Activated T-cell treated with anti-CD3 and anti-CD28 coated beads, Interleukin-2, amount 50 U/mL, for 72 hours (primary cell): Measurements from ENCODE around the gene ADCY10. TPM values are rescaled to one million over a fixed set of nuclear protein-coding genes. Genes with fewer than 3 reads are reported as not detected.
"Not testable (repeated sequence)": the region's sequence is repeated elsewhere in the genome, so short reads cannot be mapped to it uniquely, and the experiment has no call there.

Source experiments
- ATAC-seq, 2 donors: fragments of 150-1000 bp; cut with Tn5 transposase; replicated peaks in 1 of 2; 2 replicates each; pipeline ENCODE4 v1.10.0; 2021; ENCODE audit warnings: moderate library complexity in 2 of 2, mild to moderate bottlenecking in 1 of 2
- DNase-seq, 2 donors: peaks; one replicate each; pipeline ENCODE4 v3.0.0; 2021 to 2022; ENCODE audit warnings: mixed read lengths in 1 of 2
- H3K27ac Mint-ChIP-seq: one replicate; pipeline ENCODE4 v1.8.0; 2022; ENCODE audit warnings: mild to moderate bottlenecking, moderate library complexity, mixed read lengths
- H3K27me3 Mint-ChIP-seq: one replicate; pipeline ENCODE4 v1.8.0; 2022; ENCODE audit warnings: low read depth, mixed read lengths
- H3K36me3 Mint-ChIP-seq, 2 donors: one replicate each; pipeline ENCODE4 v1.8.0; 2022; ENCODE audit warnings: mixed read lengths in 2 of 2, mild to moderate bottlenecking in 1 of 2; ENCODE audit not compliant: insufficient read depth in 2 of 2
- H3K4me1 Mint-ChIP-seq: one replicate; pipeline ENCODE4 v1.8.0; 2022; ENCODE audit warnings: low read depth, mixed read lengths
- H3K4me3 Mint-ChIP-seq, 2 donors: one replicate each; pipeline ENCODE4 v1.8.0; 2022; ENCODE audit warnings: mild to moderate bottlenecking in 2 of 2, mixed read lengths in 2 of 2, moderate library complexity in 2 of 2
- H3K9me3 Mint-ChIP-seq, 2 donors: one replicate each; pipeline ENCODE4 v1.8.0; 2022; ENCODE audit warnings: mixed read lengths in 2 of 2
- total RNA-seq, 2 donors: library from RNA; stranded (reverse); gene quantifications; one replicate each; pipeline ENCODE4 v1.2.3, GENCODE V29; 2022

Gene ADCY10
- total RNA-seq, 2 donors from 2014 or later: 0.07 to 0.12 TPM

GRCh38 chr1:167821969-167822685 lies 91.8 kb downstream of the ADCY10 start:
- H3K27ac Mint-ChIP-seq: no peak overlapping the region
- DNase-seq: no peak
- peaks cover 11% of the 10 kb centered on the region for H3K27me3 Mint-ChIP-seq
- H3K4me3 Mint-ChIP-seq: no peak overlapping the region
- ATAC-seq: no peak
- peaks cover 3 to 4% of the 10 kb centered on the region in 2 donors for H3K36me3 Mint-ChIP-seq
- peaks cover 0 to 2% of the 10 kb centered on the region in 2 donors for H3K9me3 Mint-ChIP-seq
- H3K4me1 Mint-ChIP-seq: peaks cover 6% of the 10 kb centered on the region

GRCh38 chr1:167821356-167821685 lies 92.6 kb downstream of the ADCY10 start:
- peaks cover 6% of the 10 kb centered on the region for H3K4me1 Mint-ChIP-seq
- H3K4me3 Mint-ChIP-seq: no peak overlapping the region
- H3K27ac Mint-ChIP-seq: no peak overlapping the region
- no peak for DNase-seq
- peaks cover 3 to 4% of the 10 kb centered on the region in 2 donors for H3K36me3 Mint-ChIP-seq
- H3K9me3 Mint-ChIP-seq: peaks cover 0 to 2% of the 10 kb centered on the region in 2 donors
- no peak for ATAC-seq
- peaks cover 11% of the 10 kb centered on the region for H3K27me3 Mint-ChIP-seq

DNA sequence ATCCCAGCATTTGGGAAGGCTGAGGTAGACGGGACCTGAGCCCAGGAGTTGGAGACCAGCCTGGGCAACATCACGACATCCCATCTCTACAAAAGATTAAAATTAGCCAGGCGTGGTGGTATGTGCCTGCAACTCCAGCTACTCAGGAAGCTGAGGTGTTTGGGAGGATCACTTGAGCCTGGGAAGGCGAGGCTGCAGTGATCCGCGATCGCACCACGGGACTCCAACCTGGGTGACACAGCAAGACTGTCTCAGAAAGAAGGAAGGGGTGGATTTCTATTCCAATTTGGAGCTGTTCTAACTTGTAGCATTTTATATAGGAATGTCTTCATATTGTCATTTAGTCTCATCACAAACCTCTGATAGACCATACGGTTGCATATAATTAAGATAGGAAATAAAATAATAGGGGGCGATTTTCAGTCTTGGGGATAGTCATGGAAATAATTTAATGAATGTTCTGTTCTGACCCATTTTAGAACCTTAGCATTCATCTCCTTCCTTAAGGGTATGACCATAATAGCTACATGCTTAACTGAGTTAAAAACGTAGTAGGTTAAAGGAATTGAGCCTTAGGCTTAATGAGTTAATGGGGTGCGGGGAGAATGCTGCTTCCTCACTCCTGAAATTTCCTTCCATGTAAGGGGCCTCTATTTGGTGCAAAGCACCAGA lies 93.1 kb downstream of the ADCY10 start:
- no peak overlapping the region for H3K27ac Mint-ChIP-seq
- H3K9me3 Mint-ChIP-seq: peaks cover 2 to 4% of the 10 kb centered on the region in 2 donors
- no peak overlapping the region for H3K4me3 Mint-ChIP-seq
- H3K36me3 Mint-ChIP-seq: peaks cover 4 to 5% of the 10 kb centered on the region in 2 donors
- no peak for DNase-seq
- no peak for ATAC-seq
- H3K4me1 Mint-ChIP-seq: peaks cover 6% of the 10 kb centered on the region
- peaks cover 11% of the 10 kb centered on the region for H3K27me3 Mint-ChIP-seq

DNA sequence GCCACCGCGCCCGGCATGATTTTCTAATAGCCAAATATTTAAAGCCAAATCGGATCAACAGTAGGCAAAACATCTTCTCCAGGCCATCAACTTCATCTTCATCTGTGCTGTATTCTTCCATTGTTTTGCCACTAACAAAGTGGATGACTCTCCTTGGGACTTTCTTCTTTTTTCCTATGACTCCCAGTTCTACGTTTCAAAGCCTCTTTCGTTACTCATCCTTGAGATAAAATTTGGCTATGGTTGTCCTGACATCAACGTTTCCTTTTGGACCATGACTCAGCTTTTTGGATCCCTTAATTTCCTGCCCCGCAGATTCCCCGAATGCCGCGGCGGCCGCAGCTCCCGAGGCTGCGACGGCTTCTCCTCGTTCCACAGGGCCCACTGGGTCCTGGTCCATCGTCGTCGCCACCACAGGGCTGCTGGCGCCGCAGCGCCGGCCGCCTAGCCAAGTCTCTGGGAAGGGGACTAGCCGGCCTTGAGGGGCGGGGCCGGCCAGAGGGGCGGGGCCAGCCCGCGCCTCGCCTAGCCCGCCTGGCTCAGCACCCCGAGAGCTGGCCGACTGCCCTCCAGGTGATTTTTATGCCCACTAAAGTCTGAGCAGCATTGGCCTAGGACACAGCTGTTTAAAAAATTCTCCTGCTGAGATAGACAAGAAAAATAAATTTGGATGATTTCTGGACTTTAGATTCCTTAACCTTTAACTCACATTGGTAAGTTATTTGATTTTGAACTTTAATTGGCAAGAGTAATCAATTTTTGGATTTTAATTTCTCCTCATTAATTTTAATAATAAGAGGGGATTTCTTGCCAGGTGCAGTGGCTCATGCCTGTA lies 93.9 kb downstream of the ADCY10 start:
- peak overlapping the region; percentile 85 for H3K27ac Mint-ChIP-seq
- DNase-seq (peak; percentile 36 to 51), ATAC-seq (peak; percentile 85 to 87)
- H3K9me3 Mint-ChIP-seq: peaks cover 6 to 10% of the 10 kb centered on the region in 2 donors
- H3K36me3 Mint-ChIP-seq: peaks cover 9% of the 10 kb centered on the region in 2 donors
- peak overlapping the region; percentile 84 to 97 for H3K4me3 Mint-ChIP-seq
- H3K4me1 Mint-ChIP-seq: peaks cover 6% of the 10 kb centered on the region
- peaks cover 11% of the 10 kb centered on the region for H3K27me3 Mint-ChIP-seq

- H3K9me3 Mint-ChIP-seq: peaks cover 15 to 19% of the 10 kb centered on the region in 2 donors
- ATAC-seq (no peak), DNase-seq (no peak)
- peaks cover 6% of the 10 kb centered on the region for H3K4me1 Mint-ChIP-seq
- no peak overlapping the region for H3K27ac Mint-ChIP-seq
- H3K36me3 Mint-ChIP-seq: peaks cover 15 to 20% of the 10 kb centered on the region in 2 donors
- H3K27me3 Mint-ChIP-seq: peaks cover 3% of the 10 kb centered on the region
- H3K4me3 Mint-ChIP-seq: no peak overlapping the region
Observed at GRCh38 chr1:167815650-167816049, 98.3 kb downstream of the ADCY10 start.

- H3K27ac Mint-ChIP-seq: no peak overlapping the region
- peaks cover 15 to 17% of the 10 kb centered on the region in 2 donors for H3K9me3 Mint-ChIP-seq
- H3K27me3 Mint-ChIP-seq: peaks cover 6% of the 10 kb centered on the region
- H3K36me3 Mint-ChIP-seq: peaks cover 12 to 16% of the 10 kb centered on the region in 2 donors
- H3K4me1 Mint-ChIP-seq: no peaks in the 10 kb centered on the region
- no peak overlapping the region for H3K4me3 Mint-ChIP-seq
- no peak for ATAC-seq
- DNase-seq: no peak
Observed at GRCh38 chr1:167812972-167813371, 101.0 kb downstream of the ADCY10 start.

DNA sequence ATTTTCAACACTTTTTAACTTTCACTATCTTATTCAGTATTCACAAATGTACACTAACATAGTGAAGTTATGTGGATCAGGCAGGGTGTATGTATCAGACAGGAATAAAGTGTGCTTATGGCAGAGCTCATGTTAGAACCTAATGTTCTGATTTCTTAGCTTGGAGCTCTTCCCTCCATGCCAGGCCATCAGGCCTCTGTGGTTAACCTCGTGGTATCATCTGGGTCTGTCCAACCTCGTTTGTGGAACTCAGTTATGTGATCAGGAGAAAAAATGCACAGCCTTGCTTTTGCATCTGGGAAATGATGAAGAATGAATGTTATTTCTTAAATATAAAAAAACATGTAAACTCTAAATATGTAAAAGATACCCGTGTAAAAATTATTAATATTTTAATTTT lies 105.2 kb downstream of the ADCY10 start:
- DNase-seq (no peak), ATAC-seq (no peak)
- H3K4me1 Mint-ChIP-seq: peaks cover 19% of the 10 kb centered on the region
- H3K27me3 Mint-ChIP-seq: peaks cover 6% of the 10 kb centered on the region
- peaks cover 8 to 10% of the 10 kb centered on the region in 2 donors for H3K36me3 Mint-ChIP-seq
- no peak overlapping the region for H3K27ac Mint-ChIP-seq
- peaks cover 7 to 8% of the 10 kb centered on the region in 2 donors for H3K9me3 Mint-ChIP-seq
- H3K4me3 Mint-ChIP-seq: no peak overlapping the region

GRCh38 chr1:167808104-167808503 lies 105.8 kb downstream of the ADCY10 start:
- Mint-ChIP-seq H3K4me3 (no peak overlapping the region), H3K4me1 (peaks cover 25% of the 10 kb centered on the region), H3K27ac (no peak overlapping the region), H3K9me3 (peaks cover 7 to 8% of the 10 kb centered on the region in 2 donors), H3K27me3 (peaks cover 6% of the 10 kb centered on the region), H3K36me3 (peaks cover 8 to 10% of the 10 kb centered on the region in 2 donors)
- ATAC-seq (no peak), DNase-seq (no peak)

- DNase-seq, H3K27ac Mint-ChIP-seq, H3K36me3 Mint-ChIP-seq, H3K4me3 Mint-ChIP-seq, H3K27me3 Mint-ChIP-seq, ATAC-seq, H3K9me3 Mint-ChIP-seq: not testable (repeated sequence)
- H3K4me1 Mint-ChIP-seq: peaks cover 26% of the 10 kb centered on the region
Observed at GRCh38 chr1:167806676-167807075, 107.3 kb downstream of the ADCY10 start.

- H3K36me3 Mint-ChIP-seq: not testable (repeated sequence)
Observed at GRCh38 chr1:167806235-167806634, 107.7 kb downstream of the ADCY10 start.

DNA sequence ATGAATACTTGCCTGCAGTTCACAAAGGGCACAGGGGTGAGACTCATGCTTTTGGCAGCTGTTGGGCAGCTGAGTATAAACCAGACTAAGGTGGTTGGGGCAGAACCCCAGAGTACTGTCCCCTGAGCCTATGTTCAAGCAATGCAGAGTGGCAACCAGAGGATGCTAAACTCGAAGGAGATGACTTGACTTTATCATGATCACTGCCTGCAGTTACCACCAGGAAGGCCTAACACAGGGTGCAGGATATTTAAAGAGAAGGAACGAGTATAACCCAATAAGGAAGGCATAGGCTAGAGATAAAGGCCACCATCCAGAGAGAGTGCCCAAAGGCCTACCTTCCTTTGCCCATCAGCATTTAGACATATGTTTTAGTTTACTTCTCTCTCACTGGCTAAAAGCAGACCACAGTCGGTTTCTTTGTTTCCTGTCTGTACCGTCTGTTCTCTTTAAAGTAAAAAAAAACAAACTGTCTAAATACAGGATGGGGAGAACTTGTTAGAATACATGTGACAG lies 108.8 kb downstream of the ADCY10 start:
- Mint-ChIP-seq H3K27me3 (peaks cover 5% of the 10 kb centered on the region), H3K27ac (peak overlapping the region; percentile 96), H3K36me3 (peaks cover 0 to 2% of the 10 kb centered on the region in 2 donors), H3K4me3 (peak overlapping the region; percentile 68 to 70), H3K9me3 (no peaks in the 10 kb centered on the region), H3K4me1 (peaks cover 26% of the 10 kb centered on the region)
- peak; percentile 59 to 65 for DNase-seq
- ATAC-seq: peak; percentile 84

More at GRCh38 chr1:167806235-167806634, 107.7 kb downstream of the ADCY10 start:
- not testable (repeated sequence) for H3K4me3 Mint-ChIP-seq, ATAC-seq, DNase-seq, H3K9me3 Mint-ChIP-seq, H3K27ac Mint-ChIP-seq, H3K27me3 Mint-ChIP-seq
- peaks cover 26% of the 10 kb centered on the region for H3K4me1 Mint-ChIP-seq

DNA sequence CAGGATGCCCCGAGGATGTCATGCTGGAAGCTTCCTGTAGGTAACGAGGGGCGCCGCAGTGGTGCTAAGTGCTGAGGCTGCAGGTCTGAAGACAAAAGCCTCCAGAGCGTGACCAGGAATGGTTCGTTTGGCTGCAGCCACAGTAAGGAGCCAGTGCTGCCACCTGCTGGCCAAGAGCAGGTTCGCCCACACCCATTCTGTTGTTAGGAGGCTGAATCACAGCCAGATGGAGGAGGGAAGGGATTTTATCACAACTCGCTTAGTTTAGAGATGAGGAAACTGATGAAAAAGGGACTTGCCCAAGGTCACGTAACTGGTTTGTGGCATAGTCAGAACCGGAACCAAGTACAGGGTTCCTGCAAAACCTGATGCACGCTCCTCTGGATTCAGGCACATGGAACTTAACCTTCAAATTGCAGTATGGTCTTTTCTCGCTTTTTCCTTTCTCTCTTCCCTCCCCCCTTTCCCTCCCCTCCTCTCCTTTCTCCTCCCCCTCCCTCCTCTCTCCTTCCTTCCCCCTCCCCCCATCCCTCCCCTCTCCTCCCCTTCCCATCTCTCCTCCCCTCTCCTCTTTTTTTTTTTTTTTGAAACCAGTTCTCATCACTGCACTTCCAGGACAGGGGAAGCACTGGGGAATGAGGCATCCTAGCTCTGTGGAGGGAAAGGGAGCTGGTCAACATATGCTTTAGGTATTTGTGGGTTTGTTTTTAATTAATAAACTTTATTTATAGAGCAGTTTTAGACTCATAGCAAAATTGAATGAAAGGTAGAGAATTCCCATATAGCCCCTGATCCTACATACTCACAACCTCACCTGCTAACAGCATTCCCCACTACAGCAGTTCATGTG lies 110.4 kb downstream of the ADCY10 start:
- Mint-ChIP-seq H3K9me3 (no peaks in the 10 kb centered on the region), H3K27me3 (no peaks in the 10 kb centered on the region), H3K4me3 (peak overlapping the region; percentile 68 to 83), H3K36me3 (peaks cover 0 to 2% of the 10 kb centered on the region in 2 donors), H3K4me1 (peaks cover 26% of the 10 kb centered on the region), H3K27ac (peak overlapping the region; percentile 88)
- DNase-seq (peak; percentile 90 to 91), ATAC-seq (peak; percentile 88 to 90)
